ENCODE data around the gene NPDC1.
"Not testable (repeated sequence)": the region's sequence is repeated elsewhere in the genome, so short reads cannot be mapped to it uniquely, and the experiment has no call there.

The NPDC1 gene

GRCh38 chr9:137040568-137040967 is 5.4 kb downstream of the NPDC1 start:
- no peak for DNase-seq (ENCODE audit: low read depth in 2 of 2)

DNA sequence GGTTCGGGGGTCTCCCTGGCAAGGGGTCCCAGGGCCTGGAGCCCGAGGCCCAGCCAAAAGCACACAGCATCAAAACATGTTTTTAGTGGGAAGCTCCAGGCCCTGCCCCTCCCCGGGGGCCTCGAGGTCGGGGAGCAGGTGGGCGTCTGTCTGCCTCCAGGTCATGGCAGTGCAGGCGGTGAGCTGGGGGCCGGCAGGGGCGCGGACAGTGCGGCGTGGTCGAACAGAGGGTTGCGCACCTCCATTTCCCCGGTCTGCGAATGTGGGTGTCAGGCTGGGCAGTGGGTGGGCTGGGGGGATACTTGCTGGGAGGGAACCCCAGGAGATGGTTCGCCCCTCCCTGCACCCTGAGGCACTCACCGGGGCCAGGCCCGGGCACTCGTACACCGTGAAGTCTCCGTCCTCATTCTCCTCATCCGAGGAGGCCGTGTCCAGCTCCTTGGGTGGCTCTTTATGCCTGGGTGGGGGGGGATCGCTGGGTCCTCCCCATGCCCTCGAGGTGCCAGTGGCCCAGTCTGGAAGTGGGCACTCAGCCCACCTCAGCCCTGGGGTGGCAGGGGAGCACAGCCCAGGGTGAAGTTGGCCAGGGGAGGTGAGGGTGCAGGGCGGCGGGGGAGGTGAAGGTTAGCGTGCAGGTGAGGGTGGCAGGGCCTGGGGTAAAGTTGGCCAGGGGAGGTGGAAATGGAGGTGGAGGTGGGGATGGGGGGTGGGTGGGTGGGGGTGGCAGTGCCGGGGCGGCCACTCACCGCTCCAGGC is 6.2 kb downstream of the NPDC1 start:
- DNase-seq (ENCODE audit: low read depth in 2 of 2): no peak

DNA sequence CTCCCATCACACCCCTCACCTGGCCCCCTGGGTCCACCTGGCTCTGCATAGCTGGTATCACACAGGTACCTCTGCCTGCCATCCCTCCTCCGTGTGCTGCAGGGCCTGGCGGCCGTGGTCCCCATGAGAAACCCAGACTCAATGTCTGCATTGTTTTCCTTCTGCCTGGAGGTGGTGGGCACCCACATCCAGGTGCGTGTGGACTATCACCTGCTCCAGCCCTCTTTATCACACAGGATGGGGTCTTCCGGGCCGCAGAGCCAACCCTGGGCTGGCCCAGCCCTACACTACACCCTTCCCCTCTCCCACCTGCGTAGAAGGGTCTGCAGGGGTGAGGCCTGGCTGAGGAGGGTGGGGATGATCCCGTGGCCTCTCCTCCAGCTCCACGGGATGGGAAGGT is 7.1 kb downstream of the NPDC1 start:
- DNase-seq (ENCODE audit: low read depth in 2 of 2): no peak

DNA sequence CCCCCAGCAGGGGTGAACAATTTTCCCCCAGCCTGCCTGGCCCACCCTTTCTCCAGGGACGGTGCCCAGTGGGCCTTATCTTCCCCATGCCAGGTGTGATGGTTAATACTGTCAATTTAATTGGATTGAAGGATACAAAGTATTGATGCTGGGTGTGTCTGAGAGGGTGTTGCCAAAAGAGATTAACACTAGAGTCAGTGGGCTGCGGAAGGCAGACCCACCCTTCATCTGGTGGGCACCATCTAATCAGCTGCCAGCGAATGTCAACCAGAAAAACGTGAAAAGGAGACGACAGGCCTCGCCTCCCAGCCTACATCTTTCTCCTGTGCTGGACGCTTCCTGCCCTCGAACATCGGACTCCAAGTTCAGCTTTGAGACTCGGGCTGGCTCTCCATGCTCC is 8.5 kb downstream of the NPDC1 start:
- DNase-seq (ENCODE audit: low read depth in 2 of 2): no peak

DNA sequence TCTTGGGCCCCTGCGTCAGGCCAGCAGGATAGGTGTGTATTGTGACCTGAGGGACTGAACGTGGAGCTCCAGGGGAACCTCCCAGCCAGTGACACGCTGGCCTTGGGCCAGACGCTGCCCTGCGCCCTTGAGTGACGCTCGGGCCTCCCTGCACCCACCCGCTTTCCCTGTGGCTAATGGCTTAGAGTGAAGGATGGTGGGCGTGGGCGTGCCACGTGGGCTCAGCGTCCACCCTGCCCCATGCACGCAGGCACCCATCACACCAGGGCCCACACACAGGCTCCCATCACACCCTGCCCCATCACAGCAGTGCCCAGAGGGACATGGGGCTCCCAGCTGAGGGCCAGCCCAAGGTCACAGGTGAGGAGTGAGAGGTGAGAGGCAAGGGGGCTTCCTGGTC is 8.9 kb downstream of the NPDC1 start:
- DNase-seq (ENCODE audit: low read depth in 2 of 2): no peak

DNA sequence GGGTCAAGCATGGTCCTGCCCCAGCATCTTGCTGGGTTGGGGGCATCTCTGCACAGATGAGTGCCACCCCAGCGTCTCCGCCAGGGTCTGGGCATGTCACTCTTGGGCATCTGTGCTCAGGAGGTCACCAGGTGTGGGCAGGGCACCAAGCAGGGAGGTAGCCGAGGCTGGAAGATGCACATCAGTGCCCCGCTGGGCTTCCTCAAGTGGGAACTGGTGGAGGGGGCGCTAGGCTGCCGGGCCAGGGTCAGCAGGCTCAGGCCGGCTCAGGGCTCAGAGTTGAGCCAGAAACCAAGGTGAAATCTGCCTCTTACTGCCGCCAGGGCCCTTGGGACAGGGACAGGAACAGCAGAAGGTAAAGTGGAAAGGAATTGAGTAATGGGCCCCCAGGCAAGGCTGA is 10.0 kb downstream of the NPDC1 start:
- DNase-seq (ENCODE audit: low read depth in 2 of 2): no peak

GRCh38 chr9:137035507-137035834 is 10.5 kb downstream of the NPDC1 start:
- DNase-seq (ENCODE audit: low read depth in 2 of 2): no peak

DNA sequence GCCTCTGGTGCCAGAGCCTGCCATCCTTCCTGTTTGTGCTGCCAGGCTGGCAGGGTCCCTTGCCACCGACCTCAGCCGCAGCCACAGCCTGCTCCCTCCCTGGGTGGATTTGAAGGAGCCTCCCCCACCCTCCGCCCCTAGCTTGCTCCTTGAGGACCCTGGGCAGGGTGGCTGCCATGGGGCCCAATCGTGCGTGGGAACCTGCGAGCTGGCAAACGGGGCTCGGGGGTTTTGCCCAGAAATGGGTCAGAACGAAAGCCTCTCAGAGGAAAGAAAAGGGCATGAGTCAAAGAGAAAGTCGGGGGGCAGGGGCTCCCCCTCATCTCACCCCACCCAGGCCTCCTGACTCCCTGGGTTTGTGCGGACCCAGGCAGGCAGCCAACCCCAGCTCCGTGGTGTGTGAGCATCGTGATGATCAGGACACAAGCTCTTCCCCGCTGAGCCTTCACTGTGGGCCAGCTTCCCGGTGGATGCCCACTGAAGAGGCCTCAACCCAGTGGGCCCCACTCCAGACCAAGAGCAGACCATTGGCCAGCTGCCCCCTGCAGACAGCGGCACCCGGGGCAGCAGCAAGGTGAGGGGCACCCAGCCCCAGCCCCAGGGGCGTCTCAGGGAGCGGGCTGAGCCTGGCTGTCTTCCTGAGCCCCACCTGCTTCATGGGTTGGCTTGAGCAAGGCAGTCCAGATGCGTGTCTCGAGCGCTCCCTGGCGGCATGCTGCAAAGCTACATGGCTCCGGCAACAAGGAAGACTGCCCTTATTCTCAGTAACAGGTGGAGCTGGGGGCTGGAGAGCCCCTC is 11.1 kb downstream of the NPDC1 start:
- DNase-seq (ENCODE audit: low read depth in 2 of 2): peak; percentile 84 to 85

GRCh38 chr9:137034039-137034708 is 11.8 kb downstream of the NPDC1 start:
- DNase-seq (ENCODE audit: low read depth in 2 of 2): no peak

- DNase-seq (ENCODE audit: low read depth in 2 of 2): not testable (repeated sequence)
Observed at GRCh38 chr9:137033481-137033880, 12.5 kb downstream of the NPDC1 start.

DNA sequence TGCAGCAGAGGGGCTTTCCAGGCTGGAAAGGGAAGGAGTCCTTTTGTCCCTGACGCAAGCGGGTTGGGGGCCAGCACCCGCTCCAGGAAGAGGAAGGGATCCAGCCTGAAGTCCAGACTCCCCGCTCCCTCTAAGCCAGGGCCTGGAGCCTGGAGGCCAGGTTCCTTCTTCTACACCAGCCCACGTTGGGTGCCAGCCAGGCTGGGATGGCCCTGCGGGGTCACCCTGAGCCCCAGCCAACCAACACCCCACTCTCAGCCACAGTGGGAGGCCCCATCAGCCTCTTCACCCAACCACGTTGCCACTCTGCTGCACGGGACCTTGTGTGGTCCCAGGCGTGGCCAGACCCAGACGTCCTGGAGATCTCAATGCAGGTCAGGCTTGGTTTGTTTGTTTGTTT is 13.1 kb downstream of the NPDC1 start:
- DNase-seq (ENCODE audit: low read depth in 2 of 2): no peak

DNA sequence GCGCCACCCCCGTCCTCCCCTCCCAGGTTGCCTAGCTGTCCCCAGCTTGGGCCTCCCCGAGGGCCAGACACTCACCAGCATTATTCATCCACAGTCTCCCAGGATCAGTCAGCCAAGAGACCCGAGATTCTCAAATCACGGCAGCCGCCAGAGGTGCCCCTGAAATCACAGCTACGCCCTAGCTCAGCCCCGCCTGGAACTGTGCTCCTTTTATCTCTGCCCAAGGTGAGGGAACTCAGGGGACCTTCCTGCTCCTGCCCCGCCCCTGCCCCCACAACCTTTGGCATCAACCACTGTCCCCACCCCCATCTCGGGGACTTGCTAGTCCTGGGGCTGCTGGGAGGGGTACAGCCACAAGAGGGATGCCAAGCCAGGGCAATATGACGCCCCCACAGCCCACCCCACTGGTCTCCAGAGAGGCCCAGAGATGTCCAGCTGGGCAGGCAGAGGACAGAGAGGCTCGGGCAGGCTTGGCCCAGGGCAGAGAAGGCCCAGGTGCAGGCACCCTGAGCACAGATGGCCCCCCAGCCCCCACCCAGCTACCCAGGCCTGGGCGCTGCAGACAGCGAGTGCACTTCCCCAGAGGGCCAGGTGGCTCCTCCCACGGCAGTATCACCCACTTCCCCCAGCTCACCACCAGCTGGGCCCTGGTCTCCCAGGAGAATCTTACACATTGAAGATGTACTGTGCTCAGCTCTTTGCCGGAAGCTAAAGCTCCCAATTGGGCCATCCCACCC is 13.9 kb downstream of the NPDC1 start, which contains the start of gene FUT7:
Gene FUT7, minus strand, starts transcription at position 185 of the 737 bp plus-strand sequence. Its CDS starts 97 bp downstream, at position 88.
- no peak for DNase-seq (ENCODE audit: low read depth in 2 of 2)

DNA sequence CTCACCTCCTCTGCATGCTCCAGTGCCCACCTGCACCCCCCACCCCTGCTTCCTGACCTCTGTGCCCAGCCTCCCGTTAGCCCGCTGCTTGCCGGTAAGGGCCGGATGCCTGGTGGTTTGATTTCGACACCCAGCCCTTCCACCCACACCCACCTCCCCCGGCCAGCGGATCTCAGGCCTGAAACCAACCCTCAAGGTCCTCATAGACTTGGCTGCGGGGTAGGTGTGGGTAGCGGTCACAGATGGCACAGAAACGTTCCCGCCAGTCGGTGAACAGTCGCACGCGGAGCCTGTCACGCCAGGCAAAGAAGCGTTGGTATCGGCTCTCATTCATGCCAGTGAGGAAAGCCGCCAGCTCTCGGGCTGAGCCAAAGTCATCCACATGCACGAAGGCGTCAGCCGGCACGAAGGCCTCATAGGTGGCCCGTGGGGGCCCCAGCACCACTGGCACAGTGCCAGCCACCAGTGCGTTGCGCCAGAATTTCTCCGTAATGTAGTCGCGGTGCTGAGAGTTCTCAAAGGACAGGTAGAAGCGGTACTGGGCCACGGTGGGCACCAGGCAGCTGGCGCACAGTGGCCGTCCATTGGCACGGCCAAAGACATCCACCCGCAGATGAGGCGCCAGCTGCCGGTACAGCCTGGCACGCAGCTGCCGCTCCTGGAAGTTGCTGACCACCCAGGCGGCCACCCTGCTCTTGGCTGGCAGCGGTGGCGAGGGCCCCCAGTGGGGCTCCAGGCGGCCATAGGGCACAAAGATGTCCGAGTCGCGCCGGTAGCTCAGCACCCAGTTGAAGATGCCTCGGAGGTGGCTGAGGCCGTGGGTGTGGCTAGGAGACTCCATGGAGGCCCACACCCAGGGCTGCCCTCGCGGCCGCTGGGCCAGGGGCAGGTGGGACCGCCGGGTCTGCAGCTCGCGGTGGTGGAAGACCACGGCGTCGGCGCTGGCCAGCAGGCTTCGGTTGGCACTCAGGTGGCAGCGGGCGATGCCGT is 15.1 kb downstream of the NPDC1 start:
- DNase-seq (ENCODE audit: low read depth in 2 of 2): peak in 1 of 2 donors; percentile 23

DNA sequence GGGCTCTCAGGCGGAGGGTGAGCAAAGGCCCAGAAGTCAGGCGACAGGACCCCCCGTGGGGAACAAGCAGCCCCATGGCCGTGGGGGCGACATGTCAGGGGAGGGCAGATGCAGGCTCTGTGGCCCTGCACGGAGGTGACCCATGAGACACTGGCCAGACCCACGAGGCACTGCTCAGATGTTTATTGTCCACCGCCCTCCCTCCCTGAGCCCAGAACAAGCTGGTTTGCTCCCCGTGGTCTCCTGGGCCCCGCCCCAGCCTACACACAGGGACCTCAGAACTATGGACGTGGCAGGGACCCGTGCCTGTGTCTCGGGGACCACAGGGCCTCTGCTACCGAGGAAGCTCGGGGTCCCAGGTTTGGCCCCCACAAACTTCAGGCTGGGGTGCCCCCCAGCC is 16.0 kb downstream of the NPDC1 start:
- DNase-seq (ENCODE audit: low read depth in 2 of 2): no peak

- peak; percentile 64 to 69 for DNase-seq (ENCODE audit: low read depth in 2 of 2)
Observed at GRCh38 chr9:137029058-137029936, 16.7 kb downstream of the NPDC1 start.

DNA sequence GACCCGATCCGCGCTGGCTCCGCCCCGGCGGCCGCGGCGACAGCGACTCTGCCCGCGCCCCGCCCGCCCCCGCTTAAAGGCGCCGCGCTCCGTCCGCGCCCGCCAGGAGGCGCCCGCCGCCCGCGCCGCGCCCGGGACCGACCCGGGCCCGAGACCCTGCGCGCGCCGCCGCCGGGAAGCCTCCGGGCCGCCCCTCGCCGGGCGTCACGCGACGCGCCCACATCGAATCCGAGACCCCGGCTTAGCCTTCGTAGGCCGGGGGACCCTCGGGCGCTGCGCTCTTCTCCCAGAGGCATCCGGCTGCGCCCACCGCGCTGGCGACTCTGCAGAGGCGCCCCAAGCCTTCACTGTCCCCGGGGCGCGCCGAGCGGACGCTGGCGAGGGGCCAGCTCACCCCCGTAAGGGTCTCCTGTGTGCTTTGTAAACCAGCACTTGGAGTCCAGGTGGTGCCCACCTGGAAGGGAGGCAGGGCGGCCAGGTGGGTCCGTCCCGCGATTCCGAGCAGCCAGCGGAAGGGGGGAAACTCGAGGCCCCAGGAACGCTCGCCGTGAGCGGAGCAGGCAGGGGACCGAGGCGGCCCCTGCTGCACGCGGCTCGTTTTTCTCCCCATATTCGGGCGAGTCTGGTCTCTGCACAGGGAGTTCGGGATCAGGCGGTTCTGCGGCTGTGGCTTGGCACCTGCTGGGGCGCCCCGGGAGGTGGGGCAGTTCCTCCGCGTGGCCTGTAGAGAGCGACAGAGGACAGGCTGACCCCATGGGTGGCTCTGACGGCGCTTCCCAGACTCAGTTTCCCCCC is 17.5 kb downstream of the NPDC1 start:
- DNase-seq (ENCODE audit: low read depth in 2 of 2): peak; percentile 48 to 67

- DNase-seq (ENCODE audit: low read depth in 2 of 2): no peak
Observed at GRCh38 chr9:137027369-137028262, 18.4 kb downstream of the NPDC1 start, which contains the start of gene ABCA2. TSS of gene ABCA2 (minus strand) at chr9:137028237. CDS start at chr9:137028140, 97 bp downstream.

DNA sequence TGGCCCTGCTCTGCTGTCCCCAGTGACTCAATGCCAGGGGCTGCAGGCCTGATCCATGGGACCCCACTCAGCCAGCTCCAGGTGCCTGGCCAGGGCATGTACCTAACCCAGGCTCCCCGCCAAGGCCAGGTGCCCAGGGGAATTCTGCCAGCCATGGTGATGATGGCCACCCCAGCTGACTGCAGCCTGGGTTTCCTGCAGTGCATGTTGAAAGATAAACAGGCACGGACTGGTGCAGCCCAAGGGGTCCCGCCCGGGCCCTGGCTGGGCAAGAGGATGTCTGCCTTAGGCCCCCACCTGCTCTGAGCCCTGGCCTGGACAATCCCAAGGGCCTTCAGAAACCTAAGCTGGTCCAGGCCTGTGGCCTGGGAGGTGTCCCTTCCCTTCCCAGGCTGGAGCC is 19.1 kb downstream of the NPDC1 start:
- no peak for DNase-seq (ENCODE audit: low read depth in 2 of 2)
